Measurements from ENCODE around the gene PRLHR.

GRCh38 chr10:118592675-118593330, 2.6 kb downstream of the PRLHR start:
- TF ChIP-seq AR (CRISPR knock-in tag; IDR thresholded peaks at IDR 0.05) = no peak
- TF ChIP-seq, protein P1, sequence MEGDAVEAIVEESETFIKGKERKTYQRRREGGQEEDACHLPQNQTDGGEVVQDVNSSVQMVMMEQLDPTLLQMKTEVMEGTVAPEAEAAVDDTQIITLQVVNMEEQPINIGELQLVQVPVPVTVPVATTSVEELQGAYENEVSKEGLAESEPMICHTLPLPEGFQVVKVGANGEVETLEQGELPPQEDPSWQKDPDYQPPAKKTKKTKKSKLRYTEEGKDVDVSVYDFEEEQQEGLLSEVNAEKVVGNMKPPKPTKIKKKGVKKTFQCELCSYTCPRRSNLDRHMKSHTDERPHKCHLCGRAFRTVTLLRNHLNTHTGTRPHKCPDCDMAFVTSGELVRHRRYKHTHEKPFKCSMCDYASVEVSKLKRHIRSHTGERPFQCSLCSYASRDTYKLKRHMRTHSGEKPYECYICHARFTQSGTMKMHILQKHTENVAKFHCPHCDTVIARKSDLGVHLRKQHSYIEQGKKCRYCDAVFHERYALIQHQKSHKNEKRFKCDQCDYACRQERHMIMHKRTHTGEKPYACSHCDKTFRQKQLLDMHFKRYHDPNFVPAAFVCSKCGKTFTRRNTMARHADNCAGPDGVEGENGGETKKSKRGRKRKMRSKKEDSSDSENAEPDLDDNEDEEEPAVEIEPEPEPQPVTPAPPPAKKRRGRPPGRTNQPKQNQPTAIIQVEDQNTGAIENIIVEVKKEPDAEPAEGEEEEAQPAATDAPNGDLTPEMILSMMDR (IDR thresholded peaks at IDR 0.05) = no peak
- TF ChIP-seq, protein P2, sequence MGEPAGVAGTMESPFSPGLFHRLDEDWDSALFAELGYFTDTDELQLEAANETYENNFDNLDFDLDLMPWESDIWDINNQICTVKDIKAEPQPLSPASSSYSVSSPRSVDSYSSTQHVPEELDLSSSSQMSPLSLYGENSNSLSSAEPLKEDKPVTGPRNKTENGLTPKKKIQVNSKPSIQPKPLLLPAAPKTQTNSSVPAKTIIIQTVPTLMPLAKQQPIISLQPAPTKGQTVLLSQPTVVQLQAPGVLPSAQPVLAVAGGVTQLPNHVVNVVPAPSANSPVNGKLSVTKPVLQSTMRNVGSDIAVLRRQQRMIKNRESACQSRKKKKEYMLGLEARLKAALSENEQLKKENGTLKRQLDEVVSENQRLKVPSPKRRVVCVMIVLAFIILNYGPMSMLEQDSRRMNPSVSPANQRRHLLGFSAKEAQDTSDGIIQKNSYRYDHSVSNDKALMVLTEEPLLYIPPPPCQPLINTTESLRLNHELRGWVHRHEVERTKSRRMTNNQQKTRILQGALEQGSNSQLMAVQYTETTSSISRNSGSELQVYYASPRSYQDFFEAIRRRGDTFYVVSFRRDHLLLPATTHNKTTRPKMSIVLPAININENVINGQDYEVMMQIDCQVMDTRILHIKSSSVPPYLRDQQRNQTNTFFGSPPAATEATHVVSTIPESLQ (CRISPR knock-in tag; IDR thresholded peaks at IDR 0.05) = no peak
- TF ChIP-seq ATF1 (CRISPR knock-in tag; IDR thresholded peaks at IDR 0.05) = no peak
- TF ChIP-seq ETV6 (CRISPR knock-in tag; IDR thresholded peaks at IDR 0.05) = no peak
- TF ChIP-seq, protein P3, sequence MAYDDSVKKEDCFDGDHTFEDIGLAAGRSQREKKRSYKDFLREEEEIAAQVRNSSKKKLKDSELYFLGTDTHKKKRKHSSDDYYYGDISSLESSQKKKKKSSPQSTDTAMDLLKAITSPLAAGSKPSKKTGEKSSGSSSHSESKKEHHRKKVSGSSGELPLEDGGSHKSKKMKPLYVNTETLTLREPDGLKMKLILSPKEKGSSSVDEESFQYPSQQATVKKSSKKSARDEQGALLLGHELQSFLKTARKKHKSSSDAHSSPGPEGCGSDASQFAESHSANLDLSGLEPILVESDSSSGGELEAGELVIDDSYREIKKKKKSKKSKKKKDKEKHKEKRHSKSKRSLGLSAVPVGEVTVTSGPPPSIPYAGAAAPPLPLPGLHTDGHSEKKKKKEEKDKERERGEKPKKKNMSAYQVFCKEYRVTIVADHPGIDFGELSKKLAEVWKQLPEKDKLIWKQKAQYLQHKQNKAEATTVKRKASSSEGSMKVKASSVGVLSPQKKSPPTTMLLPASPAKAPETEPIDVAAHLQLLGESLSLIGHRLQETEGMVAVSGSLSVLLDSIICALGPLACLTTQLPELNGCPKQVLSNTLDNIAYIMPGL (CRISPR knock-in tag; IDR thresholded peaks at IDR 0.05) = no peak
- TF ChIP-seq, protein P4, sequence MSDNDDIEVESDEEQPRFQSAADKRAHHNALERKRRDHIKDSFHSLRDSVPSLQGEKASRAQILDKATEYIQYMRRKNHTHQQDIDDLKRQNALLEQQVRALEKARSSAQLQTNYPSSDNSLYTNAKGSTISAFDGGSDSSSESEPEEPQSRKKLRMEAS (CRISPR knock-in tag; IDR thresholded peaks at IDR 0.05) = no peak
